Upper lobe of right lung (tissue), 1 donor: ENCODE data around the gene ZBTB16. TPM values are rescaled to one million over a fixed set of nuclear protein-coding genes. Genes with fewer than 3 reads are reported as not detected.
A peak's percentile ranks its signal among the peaks of the same experiment; 100 is the strongest.

Source experiments
- ATAC-seq: fragments of 200-7000 bp; cut with Tn5 transposase; one replicate; pipeline ENCODE4 v1.9.1; 2020; ENCODE audit warnings: mild to moderate bottlenecking, moderate library complexity
- DNase-seq: peaks from one replicate; pipeline ENCODE4 v3.0.0-alpha.2; 2020
- H3K27ac ChIP-seq: fragments of 200-600 bp; one replicate; pipeline ENCODE4 v1.8.0; 2022
- H3K27me3 ChIP-seq: fragments of 200-600 bp; one replicate; pipeline ENCODE4 v1.8.0; 2022; ENCODE audit warnings: mild to moderate bottlenecking
- H3K36me3 ChIP-seq: fragments of 200-600 bp; one replicate; pipeline ENCODE4 v1.8.0; 2022
- H3K4me1 ChIP-seq: fragments of 200-600 bp; one replicate; pipeline ENCODE4 v1.8.0; 2022
- H3K4me3 ChIP-seq: fragments of 200-600 bp; one replicate; pipeline ENCODE4 v1.8.0; 2022; ENCODE audit warnings: mild to moderate bottlenecking
- H3K9me3 ChIP-seq: fragments of 200-600 bp; one replicate; pipeline ENCODE4 v1.8.0; 2022
- CTCF ChIP-seq: fragments of 200-600 bp; IDR thresholded peaks from one replicate; pipeline ENCODE4 v1.8.0; 2022; ENCODE audit warnings: antibody characterized with exemption
- intact Hi-C: fragments of 100-400 bp; cut with DNase I; formaldehyde crosslinking; loops from one replicate; pipeline ENCODE4 v1.11.0; 2022
- total RNA-seq: library from RNA; stranded (reverse); fragmentation: NEBNext Ultra II Directional; extraction: Animal tissue kit (Norgen Biotek cat#: 25700); gene quantifications from one replicate; pipeline ENCODE4 v1.2.1, GENCODE V29; 2021
- donor health status: DM: no; HTN: yes; CAD: no; lungs with severe emphysema.

ZBTB16 gene
- total RNA-seq, 1 donor from 2014 or later: 221 TPM

GRCh38 chr11:114145166-114145775 is 85.8 kb downstream of the ZBTB16 start:
- DNase-seq (no peak), ATAC-seq (no peak)
- Histone ChIP-seq H3K9me3 (no peaks in the 10 kb centered on the region), H3K4me1 (peaks cover 79% of the 10 kb centered on the region), H3K27ac (peak overlapping the region; percentile 32), H3K36me3 (peaks cover 12% of the 10 kb centered on the region), H3K4me3 (no peak overlapping the region), H3K27me3 (no peaks in the 10 kb centered on the region)
- intact Hi-C loops: no loop called here
- TF ChIP-seq CTCF: no peak

GRCh38 chr11:114147375-114148012 is 88.0 kb downstream of the ZBTB16 start:
- no peak for TF ChIP-seq CTCF
- Histone ChIP-seq H3K36me3 (no peaks in the 10 kb centered on the region), H3K9me3 (no peaks in the 10 kb centered on the region), H3K4me3 (no peak overlapping the region), H3K27me3 (no peaks in the 10 kb centered on the region), H3K27ac (peak overlapping the region; percentile 67), H3K4me1 (peaks cover 69% of the 10 kb centered on the region)
- no peak for DNase-seq
- intact Hi-C loops: no loop called here
- peak; percentile 22 for ATAC-seq

- Histone ChIP-seq H3K4me1 (peaks cover 69% of the 10 kb centered on the region), H3K9me3 (no peaks in the 10 kb centered on the region), H3K27ac (peak overlapping the region; percentile 67), H3K27me3 (no peaks in the 10 kb centered on the region), H3K36me3 (no peaks in the 10 kb centered on the region), H3K4me3 (no peak overlapping the region)
- ATAC-seq (peak; percentile 58), DNase-seq (no peak)
- intact Hi-C loops: no loop called here
- no peak for TF ChIP-seq CTCF
Measured at GRCh38 chr11:114148013-114148382, 88.5 kb downstream of the ZBTB16 start.

GRCh38 chr11:114149689-114150407 is 90.3 kb downstream of the ZBTB16 start:
- no peak for TF ChIP-seq CTCF
- Histone ChIP-seq H3K36me3 (no peaks in the 10 kb centered on the region), H3K4me3 (no peak overlapping the region), H3K27me3 (no peaks in the 10 kb centered on the region), H3K4me1 (peaks cover 71% of the 10 kb centered on the region), H3K27ac (peak overlapping the region; percentile 51), H3K9me3 (no peaks in the 10 kb centered on the region)
- peak; percentile 31 for ATAC-seq
- no peak for DNase-seq
- intact Hi-C loops: no loop called here

GRCh38 chr11:114150671-114151070 is 91.2 kb downstream of the ZBTB16 start:
- H3K27ac ChIP-seq: peak overlapping the region; percentile 51
- intact Hi-C loops: no loop called here

More at GRCh38 chr11:114150671-114151070, 91.2 kb downstream of the ZBTB16 start:
- DNase-seq (no peak), ATAC-seq (no peak)
- TF ChIP-seq CTCF: no peak
- no peaks in the 10 kb centered on the region for H3K9me3 ChIP-seq
- no peak overlapping the region for H3K4me3 ChIP-seq
- no peaks in the 10 kb centered on the region for H3K36me3 ChIP-seq
- no peaks in the 10 kb centered on the region for H3K27me3 ChIP-seq
- peaks cover 77% of the 10 kb centered on the region for H3K4me1 ChIP-seq
